IPS-NIHi7 (cell line): ENCODE data around the gene TRIM27.
"Not testable (repeated sequence)": the region's sequence is repeated elsewhere in the genome, so short reads cannot be mapped to it uniquely, and the experiment has no call there.

Source experiments
- DNase-seq: peaks from one replicate; pipeline ENCODE4 v3.0.0; 2012; ENCODE audit warnings: mixed read lengths; ENCODE audit errors: extremely low spot score

The TRIM27 gene

GRCh38 chr6:28896505-28897368, 27.0 kb downstream of the TRIM27 start:
- DNase-seq: peak; percentile 52

GRCh38 chr6:28895131-28895812, 28.5 kb downstream of the TRIM27 start:
- peak; percentile 91 for DNase-seq

DNA sequence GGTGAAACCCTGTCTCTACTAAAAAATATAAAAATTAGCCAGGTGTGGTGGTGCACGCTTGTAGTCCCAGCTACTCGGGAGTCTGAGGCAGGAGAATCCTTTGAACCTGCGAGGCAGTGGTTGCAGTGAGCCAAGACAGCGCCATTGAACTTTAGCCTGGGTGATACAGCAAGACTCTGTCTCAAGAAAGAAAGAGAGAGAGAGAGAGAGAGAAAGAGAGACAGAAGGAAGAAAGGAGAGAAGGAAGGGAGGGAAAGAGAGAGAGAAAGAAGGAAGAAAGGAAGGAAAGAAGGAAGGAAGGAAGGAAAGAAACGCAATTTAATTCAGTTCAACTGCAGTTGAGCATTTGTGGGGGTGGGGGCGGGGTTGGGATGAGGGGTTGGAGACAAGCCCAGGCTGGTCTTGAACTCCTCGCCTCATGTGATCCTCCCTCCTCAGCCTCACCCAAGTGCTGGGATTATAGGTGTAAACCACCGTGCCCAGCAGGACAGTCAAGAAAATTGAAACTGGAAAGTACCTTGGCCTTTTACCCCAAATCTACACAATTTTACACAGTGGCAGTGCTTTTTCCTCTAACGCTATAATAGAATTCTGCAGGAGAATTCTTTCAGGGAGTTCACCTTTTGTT, 30.5 kb downstream of the TRIM27 start:
- DNase-seq: no peak

- no peak for DNase-seq
These were observed 31.3 kb downstream of the TRIM27 start for GRCh38 chr6:28892525-28892924.

DNA sequence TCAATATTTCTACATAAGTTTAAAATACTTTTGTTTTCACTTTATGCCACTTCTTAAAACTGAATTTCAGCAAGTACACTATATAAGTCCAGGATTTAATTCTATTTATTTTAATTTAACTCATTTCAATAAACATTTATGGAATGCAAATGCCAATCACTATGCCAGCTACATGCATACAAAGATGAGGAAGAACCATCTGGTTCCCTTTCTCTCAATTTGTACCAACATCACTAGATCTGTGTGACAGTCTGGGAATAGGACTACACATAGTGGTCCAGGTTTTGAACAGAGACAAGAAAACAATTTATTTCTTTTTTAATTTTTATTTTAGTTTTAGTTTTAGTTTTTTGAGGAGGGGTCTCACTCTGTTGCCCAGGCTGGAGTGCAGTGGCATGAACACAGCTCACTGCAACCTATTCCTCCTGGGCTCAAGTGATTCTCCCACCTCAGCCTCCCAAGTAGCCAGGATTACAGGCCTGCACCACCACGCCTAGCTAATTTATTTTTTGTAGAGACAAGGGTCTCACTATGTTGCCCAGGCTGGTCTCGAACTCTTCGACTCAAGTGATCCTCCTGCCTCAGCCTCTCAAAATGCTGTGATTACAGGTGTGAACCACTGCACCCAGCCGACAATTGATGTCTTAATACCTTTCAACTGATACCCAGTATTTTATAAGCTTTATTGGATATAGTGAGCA, 35.8 kb downstream of the TRIM27 start:
- no peak for DNase-seq

GRCh38 chr6:28886079-28886439, 37.7 kb downstream of the TRIM27 start:
- no peak for DNase-seq

GRCh38 chr6:28884423-28885131, 39.2 kb downstream of the TRIM27 start:
- no peak for DNase-seq

DNA sequence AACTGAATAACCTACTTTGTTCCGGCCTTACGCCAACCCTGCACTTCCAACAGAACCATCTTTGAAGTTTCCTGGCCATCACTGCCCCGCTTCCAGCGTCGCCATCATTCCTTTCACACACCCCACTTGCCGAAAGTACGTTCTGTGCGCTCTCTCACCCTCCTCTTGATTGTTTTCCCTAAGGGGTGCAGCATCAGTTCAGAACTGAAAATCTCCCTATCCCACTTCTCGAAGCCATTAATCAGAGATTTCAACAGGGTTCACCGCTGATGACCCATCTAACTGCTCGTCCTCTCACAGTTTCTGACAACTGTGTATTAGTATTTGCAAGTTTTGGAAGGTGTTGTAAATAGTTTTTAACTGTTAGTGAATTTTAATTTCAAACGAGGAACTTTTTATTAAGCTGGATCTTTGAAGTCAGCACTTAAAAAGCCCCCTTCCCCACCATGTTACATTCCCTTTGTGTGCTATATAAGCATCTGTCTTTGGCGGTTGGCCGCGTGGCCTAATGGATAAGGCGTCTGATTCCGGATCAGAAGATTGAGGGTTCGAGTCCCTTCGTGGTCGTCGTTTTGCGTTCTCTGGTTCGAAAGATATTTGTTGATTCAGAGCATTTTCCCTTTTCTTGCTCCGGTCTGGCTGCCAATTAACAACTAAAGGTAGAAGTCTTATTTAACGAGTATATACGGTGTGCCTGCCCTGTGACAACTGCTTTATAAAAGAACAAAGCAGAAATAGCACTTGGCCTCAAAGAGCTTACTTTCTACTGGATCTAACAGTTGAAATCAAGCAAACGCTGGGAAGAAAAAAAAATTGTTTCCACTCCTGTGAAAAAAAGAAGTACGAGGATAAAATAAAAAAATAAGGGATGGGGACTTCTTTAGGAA, 42.6 kb downstream of the TRIM27 start:
- DNase-seq: peak; percentile 59

DNA sequence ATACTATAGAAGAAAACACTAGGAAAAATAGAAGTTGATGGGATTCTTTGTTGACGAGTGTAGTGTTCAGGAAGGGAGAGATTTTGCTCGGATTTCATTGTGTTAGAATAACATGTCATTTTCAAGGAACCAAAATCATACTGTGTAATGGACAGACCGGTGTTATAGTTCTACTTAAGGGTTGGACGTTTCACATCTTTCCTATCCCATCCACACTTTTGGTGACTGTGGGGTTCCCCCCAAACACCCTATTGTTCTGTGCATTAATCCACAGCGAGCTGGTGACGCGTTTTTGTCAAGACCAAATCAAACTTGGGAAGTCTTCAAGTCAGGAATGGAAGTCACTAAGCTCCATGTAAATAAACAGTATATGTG, 43.3 kb downstream of the TRIM27 start:
- DNase-seq: no peak

DNA sequence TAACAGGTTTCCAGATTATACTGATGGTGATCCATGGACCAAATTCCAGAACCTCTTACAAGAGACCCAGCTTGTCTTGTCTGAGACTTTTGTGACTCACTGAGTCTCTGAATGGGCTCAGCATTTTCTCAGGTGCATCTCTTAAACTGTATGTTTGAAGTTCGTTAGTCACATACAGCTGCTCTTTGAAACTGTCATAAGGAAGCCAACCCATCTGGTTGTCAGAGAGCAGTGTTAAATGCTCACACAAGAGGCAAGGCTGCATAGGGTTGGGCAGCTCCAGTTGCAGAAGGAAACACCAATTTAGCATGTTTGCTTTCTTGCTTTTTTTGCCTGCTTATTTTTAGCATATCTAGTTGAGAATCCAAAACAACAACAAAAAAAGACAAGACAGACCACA, 47.1 kb downstream of the TRIM27 start:
- no peak for DNase-seq

DNA sequence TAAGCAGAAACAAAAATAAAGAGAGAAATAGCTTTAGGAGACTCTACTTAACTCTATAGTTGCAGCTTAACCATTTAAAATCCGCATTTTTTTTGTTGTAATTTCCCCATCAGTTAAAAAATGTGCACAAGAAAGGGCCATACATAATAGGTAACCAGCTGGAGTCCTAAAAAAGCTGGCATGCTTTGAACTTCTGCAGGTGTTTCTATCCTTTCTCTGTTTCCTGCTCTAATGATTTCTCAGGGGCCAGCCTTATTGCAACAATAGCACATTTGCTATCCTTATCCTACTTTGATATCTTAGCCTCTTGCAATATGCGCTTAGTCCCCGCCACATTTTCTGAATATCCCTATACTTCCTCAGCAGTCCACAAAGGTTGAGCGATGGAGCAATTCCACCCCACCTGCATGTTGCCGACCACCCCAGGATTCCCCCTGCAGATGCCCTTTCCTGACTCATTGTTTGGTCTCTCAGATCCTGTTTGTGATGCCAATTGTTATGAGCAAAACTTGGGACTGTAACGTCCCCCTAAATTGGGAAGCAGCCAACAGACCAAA, 48.5 kb downstream of the TRIM27 start:
- DNase-seq: no peak

DNA sequence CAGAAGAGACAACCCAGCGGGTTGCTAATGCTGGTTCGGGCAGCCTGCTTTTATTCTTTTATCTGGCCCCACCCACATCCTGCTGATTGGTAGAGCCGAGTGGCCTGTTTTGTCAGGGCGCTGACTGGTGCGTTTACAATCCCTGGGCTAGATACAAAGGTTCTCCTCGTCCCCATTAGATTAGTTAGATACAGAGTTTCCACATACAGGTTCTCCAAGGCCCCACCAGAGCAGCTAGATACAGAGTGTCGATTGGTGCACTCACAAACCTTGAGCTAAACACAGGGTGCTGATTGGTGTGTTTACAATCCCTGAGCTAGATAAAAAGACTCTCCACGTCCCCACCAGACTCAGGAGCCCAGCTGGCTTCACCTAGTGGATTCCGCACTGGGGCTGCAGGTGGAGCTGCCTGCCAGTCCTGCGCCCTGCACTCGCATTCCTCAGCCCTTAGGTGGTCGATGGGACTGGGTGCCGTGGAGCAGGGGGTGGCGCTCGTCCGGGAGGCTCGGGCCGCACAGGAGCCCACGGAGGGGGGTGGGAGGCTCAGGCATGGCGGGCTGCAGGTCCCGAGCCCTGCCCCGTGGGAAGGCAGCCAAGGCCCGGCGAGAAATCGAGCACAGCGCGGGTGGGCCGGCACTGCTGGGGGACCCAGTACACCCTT, 51.5 kb downstream of the TRIM27 start:
- DNase-seq: not testable (repeated sequence)

DNA sequence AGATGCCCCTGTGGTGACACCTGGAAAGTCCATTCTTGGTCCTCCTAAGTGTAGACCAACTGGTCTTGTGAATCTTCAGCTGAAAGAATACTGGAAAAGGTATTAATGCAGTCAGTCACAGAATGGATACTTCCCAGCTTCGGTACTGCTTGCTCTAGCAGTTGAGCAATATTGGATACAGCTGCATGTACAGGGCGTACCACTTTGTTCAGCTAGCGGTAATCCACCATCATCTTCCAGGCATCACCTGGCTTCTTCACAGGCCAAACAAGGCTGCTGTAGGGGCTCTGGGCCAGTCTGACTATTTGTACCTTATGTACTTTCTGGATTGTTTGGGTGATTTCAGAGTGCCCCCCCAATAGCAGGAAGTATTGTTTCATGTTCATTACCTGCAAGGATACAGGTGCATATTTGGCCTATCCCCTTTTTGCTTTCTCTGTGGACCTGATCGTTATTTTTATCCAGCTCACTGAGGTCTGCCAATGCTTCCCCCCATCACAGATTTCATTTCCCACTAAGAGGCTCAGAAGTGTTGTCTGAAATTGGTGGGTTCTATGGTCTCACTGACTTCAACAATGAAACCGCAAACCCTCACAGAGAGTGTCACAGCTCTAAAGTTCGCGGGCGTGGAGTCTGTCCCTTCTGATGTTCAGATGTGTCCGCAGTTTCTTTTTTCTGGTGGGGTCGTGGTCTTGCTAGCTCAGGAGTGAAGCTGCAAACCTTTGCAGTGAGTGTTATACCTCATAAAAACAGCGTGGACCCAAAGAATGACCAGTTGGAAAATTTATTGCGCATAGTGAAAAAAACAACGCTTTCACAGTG, 52.2 kb downstream of the TRIM27 start:
- DNase-seq: no peak

DNA sequence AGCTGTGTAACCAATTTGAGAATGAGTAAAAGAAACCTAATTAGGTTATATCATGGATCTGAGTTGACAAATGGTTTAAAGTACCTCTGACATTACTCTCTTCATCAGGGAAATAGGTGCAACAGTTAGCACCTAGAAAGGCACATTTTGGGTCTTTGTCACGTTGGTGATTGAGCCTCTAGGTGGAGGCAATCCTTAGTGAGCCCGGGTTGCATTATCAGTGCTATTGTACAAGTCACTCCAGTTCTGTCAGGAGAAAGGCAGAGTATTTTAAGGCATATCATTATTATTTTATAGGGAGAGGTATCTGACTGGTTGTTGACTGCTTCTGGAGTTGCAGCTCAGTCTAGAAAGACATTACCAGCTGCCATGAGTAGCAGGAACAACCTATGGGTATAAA, 54.9 kb downstream of the TRIM27 start:
- DNase-seq: no peak

- DNase-seq: no peak
These were observed 56.7 kb downstream of the TRIM27 start for GRCh38 chr6:28867086-28867409.

DNA sequence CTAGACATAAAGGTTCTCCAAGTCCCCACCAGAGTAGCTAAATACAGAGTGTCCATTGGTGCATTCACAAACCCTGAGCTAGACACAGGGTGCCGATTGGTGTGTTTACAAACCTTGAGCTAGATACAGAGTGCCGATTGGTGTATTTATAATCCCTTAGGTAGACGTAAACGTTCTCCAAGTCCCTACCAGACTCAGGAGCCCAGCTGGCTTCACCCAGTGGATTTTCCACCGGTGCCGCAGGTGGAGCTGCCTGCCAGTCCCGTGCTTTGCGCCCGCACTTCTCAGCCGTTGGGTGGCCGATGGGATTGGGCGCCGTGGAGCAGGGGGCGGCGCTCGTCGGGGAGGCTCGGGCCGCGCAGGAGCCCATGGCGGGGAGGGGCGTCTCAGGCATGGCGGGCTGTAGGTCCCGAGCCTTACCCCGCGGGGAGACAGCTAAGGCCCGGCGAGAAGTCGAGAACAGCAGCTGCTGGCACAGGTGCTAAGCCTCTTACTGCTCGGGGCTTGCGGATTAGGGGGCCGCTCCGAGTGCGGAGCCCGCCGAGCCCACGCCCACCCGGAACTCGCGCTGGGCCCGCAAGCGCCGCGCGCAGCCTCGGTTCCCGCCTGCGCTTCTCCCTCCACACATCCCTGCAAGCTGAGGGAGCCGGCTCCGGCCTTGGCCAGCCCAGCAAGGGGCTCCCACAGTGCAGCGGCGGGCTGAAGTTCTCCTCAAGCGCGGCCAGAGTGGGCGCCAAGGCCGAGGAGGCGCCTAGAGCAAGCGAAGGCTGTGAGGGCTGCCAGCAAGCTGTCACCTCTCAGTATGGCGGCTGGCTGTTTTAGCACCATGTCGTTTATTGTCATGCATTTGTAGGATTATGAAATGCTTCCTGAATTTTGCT, 57.3 kb downstream of the TRIM27 start:
- peak; percentile 20 for DNase-seq

- no peak for DNase-seq
These were observed 58.2 kb downstream of the TRIM27 start for GRCh38 chr6:28865401-28866204.
